Lung (tissue), 12 donors: ENCODE data around the gene ERBB4. TPM values are rescaled to one million over a fixed set of nuclear protein-coding genes. Genes with fewer than 3 reads are reported as not detected.

ENCODE experiments used
- ATAC-seq: fragments of 200-7000 bp; cut with Tn5 transposase; one replicate; pipeline ENCODE4 v1.9.1; 2020; ENCODE audit warnings: moderate number of reproducible peaks; ENCODE audit not compliant: insufficient read depth, low FRiP score
- DNase-seq, 3 donors: peaks; one replicate each; pipeline ENCODE4 v3.0.0-alpha.2; 2013 to 2017
- H3K27ac ChIP-seq, 2 donors: one replicate each; pipeline ENCODE4 v1.5.1; 2013; ENCODE audit warnings: mild to moderate bottlenecking in 2 of 2, moderate library complexity in 2 of 2, control low read depth in 1 of 2, inconsistent platforms in 1 of 2, low read depth in 1 of 2, low read length in 1 of 2
- H3K27me3 ChIP-seq, 3 donors: one replicate each; pipeline ENCODE4 v1.5.1; 2013; ENCODE audit warnings: low read length in 2 of 3; ENCODE audit not compliant: control insufficient read depth in 3 of 3, insufficient read depth in 3 of 3
- H3K36me3 ChIP-seq, 4 donors: one replicate each; pipeline ENCODE4 v1.5.1; 2013; ENCODE audit warnings: low read length in 4 of 4, mild to moderate bottlenecking in 1 of 4, moderate library complexity in 1 of 4; ENCODE audit not compliant: control insufficient read depth in 4 of 4, insufficient read depth in 4 of 4
- H3K4me1 ChIP-seq, 5 donors: one replicate each; pipeline ENCODE4 v1.5.1; 2013; ENCODE audit warnings: low read length in 5 of 5, mild to moderate bottlenecking in 2 of 5, moderate library complexity in 1 of 5; ENCODE audit not compliant: control insufficient read depth in 5 of 5, insufficient read depth in 5 of 5
- H3K4me3 ChIP-seq: one replicate; pipeline ENCODE4 v1.5.1; 2013; ENCODE audit warnings: mild to moderate bottlenecking, control low read depth, moderate library complexity
- H3K9ac ChIP-seq, 2 donors: one replicate each; pipeline ENCODE4 v1.5.1; 2013; ENCODE audit warnings: low read length in 2 of 2, control low read depth in 1 of 2; ENCODE audit not compliant: insufficient read depth in 1 of 2
- H3K9me3 ChIP-seq, 4 donors: one replicate each; pipeline ENCODE4 v1.5.1; 2013; ENCODE audit warnings: low read length in 3 of 4, mild to moderate bottlenecking in 1 of 4, moderate library complexity in 1 of 4; ENCODE audit not compliant: control insufficient read depth in 4 of 4, insufficient read depth in 3 of 4
- CTCF ChIP-seq: IDR thresholded peaks from 2 replicates; pipeline ENCODE4 v1.5.1; 2012; ENCODE audit warnings: mild to moderate bottlenecking; ENCODE audit errors: control extremely low read depth, extremely low read depth
- WGBS, 2 donors: extraction: QIAGEN DNeasy Blood & Tissue Kit; methylation state at CpG; one replicate each; pipeline ENCODE4 v1.1.7; 2013; 5-methylcytosine and 5-hydroxymethylcytosine counted together
- polyA plus RNA-seq, 2 donors: library from polyadenylated mRNA; stranded (reverse); fragments of 200-250 nt; gene quantifications; one replicate each; pipeline ENCODE4 v1.2.1, GENCODE V29; 2013
- total RNA-seq, 2 donors: library from RNA; depleted of rRNA in 1 of 2; stranded (reverse); fragments of >200 nt in 1 of 2; gene quantifications; one replicate each; pipeline ENCODE4 v1.2.1, GENCODE V29; 2014 to 2021
- donor health status: control.
- donor health status: control.
- donor health status: Bipolar disorder and iron deficiency.
- donor health status: healthy.
- donor health status: DM: yes; HTN: yes; CAD: no.

The ERBB4 gene
- total and polyA plus RNA-seq, 4 donors, result 0.41 to 16.8 (median 5.3) TPM

- Histone ChIP-seq H3K27me3 (no peaks in the 10 kb centered on the region), H3K9me3 (no peaks in the 10 kb centered on the region), H3K36me3 (no peaks in the 10 kb centered on the region), H3K9ac (no peak overlapping the region), H3K4me3 (no peak overlapping the region), H3K4me1 (peaks cover 0 to 13% (median 6%) of the 10 kb centered on the region in 5 donors), H3K27ac (no peak overlapping the region)
- no peak for ATAC-seq
- WGBS, 2 donors, result 91% methylated on average over 2 of the region's 2 CpGs
- TF ChIP-seq CTCF, result no peak
- no peak for DNase-seq
These were observed 634.6 kb downstream of the ERBB4 start for GRCh38 chr2:211903961-211904360.

- H3K27me3 ChIP-seq, result no peaks in the 10 kb centered on the region
- H3K9ac ChIP-seq, result no peak overlapping the region
- peaks cover 0 to 13% (median 6%) of the 10 kb centered on the region in 5 donors for H3K4me1 ChIP-seq
- DNase-seq (no peak), ATAC-seq (no peak)
- no peaks in the 10 kb centered on the region for H3K9me3 ChIP-seq
- H3K4me3 ChIP-seq, result no peak overlapping the region
- H3K36me3 ChIP-seq, result no peaks in the 10 kb centered on the region
- WGBS, 2 donors, result 80 to 84% methylated on average over 6 of the region's 6 CpGs
- TF ChIP-seq CTCF, result no peak
- no peak overlapping the region for H3K27ac ChIP-seq
These were observed 637.3 kb downstream of the ERBB4 start for GRCh38 chr2:211901226-211901846.

- no peak overlapping the region for H3K4me3 ChIP-seq
- H3K27ac ChIP-seq, result peak overlapping the region in 1 of 2 donors; percentile 79
- DNase-seq (no peak), ATAC-seq (no peak)
- H3K36me3 ChIP-seq, result no peaks in the 10 kb centered on the region
- peaks cover 0 to 13% (median 6%) of the 10 kb centered on the region in 5 donors for H3K4me1 ChIP-seq
- no peak overlapping the region for H3K9ac ChIP-seq
- no peak for TF ChIP-seq CTCF
- H3K9me3 ChIP-seq, result no peaks in the 10 kb centered on the region
- 65 to 84% methylated on average over 2 of the region's 2 CpGs for WGBS, 2 donors
- no peaks in the 10 kb centered on the region for H3K27me3 ChIP-seq
These were observed 638.1 kb downstream of the ERBB4 start for GRCh38 chr2:211900518-211900917.

GRCh38 chr2:211900000-211900399 is 638.6 kb downstream of the ERBB4 start:
- Histone ChIP-seq H3K4me1 (peaks cover 0 to 13% (median 6%) of the 10 kb centered on the region in 5 donors), H3K4me3 (no peak overlapping the region), H3K27me3 (no peaks in the 10 kb centered on the region), H3K27ac (peak overlapping the region in 1 of 2 donors; percentile 79), H3K9ac (no peak overlapping the region), H3K9me3 (peaks cover 0 to 3% (median 0%) of the 10 kb centered on the region in 4 donors), H3K36me3 (no peaks in the 10 kb centered on the region)
- TF ChIP-seq CTCF, result no peak
- no peak for ATAC-seq
- WGBS, 2 donors, result 43 to 68% methylated on average over 5 of the region's 5 CpGs
- DNase-seq, result peak; percentile 20 to 68 (median 45)
